ENCODE measurements around the gene TPMT.

Gene TPMT

GRCh38 chr6:18100296-18100695, 54.6 kb downstream of the TPMT start:
- H3K4ac ChIP-seq (ENCODE audit: low read depth, low read length): no peak overlapping the region
- no CpG with 5 or more reads among the region's 3 CpGs for WGBS (ENCODE audit: extremely low coverage, insufficient coverage, low lambda C conversion rate)
- H3K4me3 ChIP-seq (ENCODE audit: low read length): no peak overlapping the region
- no peak overlapping the region for H2BK120ac ChIP-seq (ENCODE audit: low read depth, low read length)
- no peak for DNase-seq
- no peaks in the 10 kb centered on the region for H3K27me3 ChIP-seq (ENCODE audit: insufficient read depth, low read length, poor library complexity)
- H2BK5ac ChIP-seq (ENCODE audit: low read length): no peak overlapping the region
- H4K8ac ChIP-seq (ENCODE audit: low read depth, low read length): no peak overlapping the region
- H3K56ac ChIP-seq (ENCODE audit: low read length): no peak overlapping the region
- H3K36me3 ChIP-seq (ENCODE audit: control insufficient read depth, insufficient read depth, low read length): no peaks in the 10 kb centered on the region
- H3K23ac ChIP-seq (ENCODE audit: low read length): no peak overlapping the region
- no peak overlapping the region for H2BK15ac ChIP-seq (replicated peaks; ENCODE audit: low read depth)
- no peaks in the 10 kb centered on the region for H3K4me1 ChIP-seq (ENCODE audit: control insufficient read depth, low read depth, low read length)
- no peak overlapping the region for H3K4me2 ChIP-seq (ENCODE audit: low read length)
- H3K79me1 ChIP-seq (ENCODE audit: low read length): no peaks in the 10 kb centered on the region
- no peak overlapping the region for H3K27ac ChIP-seq (ENCODE audit: low read depth, low read length)
- H4K5ac ChIP-seq (ENCODE audit: low read length): no peak overlapping the region
- H3K18ac ChIP-seq (ENCODE audit: low read length): no peak overlapping the region
- H2AK5ac ChIP-seq (ENCODE audit: low read length): no peak overlapping the region
- H3K79me2 ChIP-seq (ENCODE audit: control insufficient read depth, insufficient read depth, low read length): no peaks in the 10 kb centered on the region
- H3K9ac ChIP-seq (ENCODE audit: low read length): no peak overlapping the region

GRCh38 chr6:18099511-18099910, 55.4 kb downstream of the TPMT start:
- no peak for DNase-seq
- Histone ChIP-seq H3K23ac (ENCODE audit: low read length) (no peak overlapping the region), H2BK5ac (ENCODE audit: low read length) (no peak overlapping the region), H3K79me2 (ENCODE audit: control insufficient read depth, insufficient read depth, low read length) (no peaks in the 10 kb centered on the region), H4K5ac (ENCODE audit: low read length) (no peak overlapping the region), H3K4me2 (ENCODE audit: low read length) (no peak overlapping the region), H3K27ac (ENCODE audit: low read depth, low read length) (no peak overlapping the region), H3K4me1 (ENCODE audit: control insufficient read depth, low read depth, low read length) (no peaks in the 10 kb centered on the region), H3K27me3 (ENCODE audit: insufficient read depth, low read length, poor library complexity) (no peaks in the 10 kb centered on the region), H2AK5ac (ENCODE audit: low read length) (no peak overlapping the region), H3K4ac (ENCODE audit: low read depth, low read length) (no peak overlapping the region), H2BK15ac (replicated peaks; ENCODE audit: low read depth) (no peak overlapping the region), H2BK120ac (ENCODE audit: low read depth, low read length) (no peak overlapping the region), H3K9ac (ENCODE audit: low read length) (no peak overlapping the region), H3K36me3 (ENCODE audit: control insufficient read depth, insufficient read depth, low read length) (no peaks in the 10 kb centered on the region), H4K8ac (ENCODE audit: low read depth, low read length) (no peak overlapping the region), H3K56ac (ENCODE audit: low read length) (no peak overlapping the region), H3K79me1 (ENCODE audit: low read length) (no peaks in the 10 kb centered on the region), H3K18ac (ENCODE audit: low read length) (no peak overlapping the region), H3K4me3 (ENCODE audit: low read length) (no peak overlapping the region)
- no CpG with 5 or more reads among the region's 2 CpGs for WGBS (ENCODE audit: extremely low coverage, insufficient coverage, low lambda C conversion rate)

GRCh38 chr6:18096423-18096822, 58.5 kb downstream of the TPMT start:
- Histone ChIP-seq H3K36me3 (ENCODE audit: control insufficient read depth, insufficient read depth, low read length) (no peaks in the 10 kb centered on the region), H3K18ac (ENCODE audit: low read length) (no peak overlapping the region), H2BK5ac (ENCODE audit: low read length) (no peak overlapping the region), H3K79me2 (ENCODE audit: control insufficient read depth, insufficient read depth, low read length) (no peaks in the 10 kb centered on the region), H3K27me3 (ENCODE audit: insufficient read depth, low read length, poor library complexity) (no peaks in the 10 kb centered on the region), H2BK120ac (ENCODE audit: low read depth, low read length) (no peak overlapping the region), H3K23ac (ENCODE audit: low read length) (no peak overlapping the region), H3K9ac (ENCODE audit: low read length) (no peak overlapping the region), H3K27ac (ENCODE audit: low read depth, low read length) (no peak overlapping the region), H4K5ac (ENCODE audit: low read length) (no peak overlapping the region), H3K4me1 (ENCODE audit: control insufficient read depth, low read depth, low read length) (no peaks in the 10 kb centered on the region), H3K4me3 (ENCODE audit: low read length) (no peak overlapping the region), H2BK15ac (replicated peaks; ENCODE audit: low read depth) (no peak overlapping the region), H3K4me2 (ENCODE audit: low read length) (no peak overlapping the region), H3K56ac (ENCODE audit: low read length) (no peak overlapping the region), H3K79me1 (ENCODE audit: low read length) (no peaks in the 10 kb centered on the region), H4K8ac (ENCODE audit: low read depth, low read length) (no peak overlapping the region), H2AK5ac (ENCODE audit: low read length) (no peak overlapping the region), H3K4ac (ENCODE audit: low read depth, low read length) (no peak overlapping the region)
- no CpG with 5 or more reads among the region's 3 CpGs for WGBS (ENCODE audit: extremely low coverage, insufficient coverage, low lambda C conversion rate)
- DNase-seq: no peak

- Histone ChIP-seq H3K9ac (ENCODE audit: low read length) (no peak overlapping the region), H3K79me2 (ENCODE audit: control insufficient read depth, insufficient read depth, low read length) (no peaks in the 10 kb centered on the region), H3K79me1 (ENCODE audit: low read length) (no peaks in the 10 kb centered on the region), H2BK15ac (replicated peaks; ENCODE audit: low read depth) (no peak overlapping the region), H4K8ac (ENCODE audit: low read depth, low read length) (no peak overlapping the region), H3K27ac (ENCODE audit: low read depth, low read length) (no peak overlapping the region), H3K4me1 (ENCODE audit: control insufficient read depth, low read depth, low read length) (no peaks in the 10 kb centered on the region), H3K4ac (ENCODE audit: low read depth, low read length) (no peak overlapping the region), H3K23ac (ENCODE audit: low read length) (no peak overlapping the region), H2AK5ac (ENCODE audit: low read length) (no peak overlapping the region), H3K4me3 (ENCODE audit: low read length) (no peak overlapping the region), H3K36me3 (ENCODE audit: control insufficient read depth, insufficient read depth, low read length) (no peaks in the 10 kb centered on the region), H3K56ac (ENCODE audit: low read length) (no peak overlapping the region), H2BK120ac (ENCODE audit: low read depth, low read length) (no peak overlapping the region), H3K27me3 (ENCODE audit: insufficient read depth, low read length, poor library complexity) (no peaks in the 10 kb centered on the region), H2BK5ac (ENCODE audit: low read length) (no peak overlapping the region), H3K18ac (ENCODE audit: low read length) (no peak overlapping the region), H3K4me2 (ENCODE audit: low read length) (no peak overlapping the region), H4K5ac (ENCODE audit: low read length) (no peak overlapping the region)
- no peak for DNase-seq
- no CpG with 5 or more reads among the region's 1 CpG for WGBS (ENCODE audit: extremely low coverage, insufficient coverage, low lambda C conversion rate)
Observed at GRCh38 chr6:18091382-18091781, 63.5 kb downstream of the TPMT start.

GRCh38 chr6:18090349-18090786, 64.5 kb downstream of the TPMT start:
- H2BK15ac ChIP-seq (replicated peaks; ENCODE audit: low read depth): no peak overlapping the region
- H3K79me2 ChIP-seq (ENCODE audit: control insufficient read depth, insufficient read depth, low read length): no peaks in the 10 kb centered on the region
- no peak overlapping the region for H3K4me2 ChIP-seq (ENCODE audit: low read length)
- no peak overlapping the region for H2AK5ac ChIP-seq (ENCODE audit: low read length)
- H2BK120ac ChIP-seq (ENCODE audit: low read depth, low read length): no peak overlapping the region
- H3K27me3 ChIP-seq (ENCODE audit: insufficient read depth, low read length, poor library complexity): no peaks in the 10 kb centered on the region
- H3K4me1 ChIP-seq (ENCODE audit: control insufficient read depth, low read depth, low read length): no peaks in the 10 kb centered on the region
- no peak overlapping the region for H3K9ac ChIP-seq (ENCODE audit: low read length)
- no CpG with 5 or more reads among the region's 1 CpG for WGBS (ENCODE audit: extremely low coverage, insufficient coverage, low lambda C conversion rate)
- H3K18ac ChIP-seq (ENCODE audit: low read length): no peak overlapping the region
- no peak for DNase-seq
- no peak overlapping the region for H3K4me3 ChIP-seq (ENCODE audit: low read length)
- H3K23ac ChIP-seq (ENCODE audit: low read length): no peak overlapping the region
- H3K36me3 ChIP-seq (ENCODE audit: control insufficient read depth, insufficient read depth, low read length): no peaks in the 10 kb centered on the region
- H4K5ac ChIP-seq (ENCODE audit: low read length): no peak overlapping the region
- no peak overlapping the region for H3K56ac ChIP-seq (ENCODE audit: low read length)
- no peak overlapping the region for H4K8ac ChIP-seq (ENCODE audit: low read depth, low read length)
- no peak overlapping the region for H3K4ac ChIP-seq (ENCODE audit: low read depth, low read length)
- H3K79me1 ChIP-seq (ENCODE audit: low read length): no peaks in the 10 kb centered on the region
- no peak overlapping the region for H2BK5ac ChIP-seq (ENCODE audit: low read length)
- no peak overlapping the region for H3K27ac ChIP-seq (ENCODE audit: low read depth, low read length)

GRCh38 chr6:18088419-18089296, 66.2 kb downstream of the TPMT start:
- H2BK5ac ChIP-seq (ENCODE audit: low read length): no peak overlapping the region
- H3K79me2 ChIP-seq (ENCODE audit: control insufficient read depth, insufficient read depth, low read length): no peaks in the 10 kb centered on the region
- no peak overlapping the region for H3K23ac ChIP-seq (ENCODE audit: low read length)
- H3K9ac ChIP-seq (ENCODE audit: low read length): no peak overlapping the region
- H2BK120ac ChIP-seq (ENCODE audit: low read depth, low read length): no peak overlapping the region
- H3K4me3 ChIP-seq (ENCODE audit: low read length): no peak overlapping the region
- H3K27me3 ChIP-seq (ENCODE audit: insufficient read depth, low read length, poor library complexity): no peaks in the 10 kb centered on the region
- H4K8ac ChIP-seq (ENCODE audit: low read depth, low read length): no peak overlapping the region
- DNase-seq: no peak
- no peaks in the 10 kb centered on the region for H3K79me1 ChIP-seq (ENCODE audit: low read length)
- H3K27ac ChIP-seq (ENCODE audit: low read depth, low read length): no peak overlapping the region
- no CpG with 5 or more reads among the region's 5 CpGs for WGBS (ENCODE audit: extremely low coverage, insufficient coverage, low lambda C conversion rate)
- no peak overlapping the region for H3K18ac ChIP-seq (ENCODE audit: low read length)
- H2AK5ac ChIP-seq (ENCODE audit: low read length): no peak overlapping the region
- no peak overlapping the region for H3K56ac ChIP-seq (ENCODE audit: low read length)
- no peak overlapping the region for H3K4ac ChIP-seq (ENCODE audit: low read depth, low read length)
- no peak overlapping the region for H3K4me2 ChIP-seq (ENCODE audit: low read length)
- no peak overlapping the region for H4K5ac ChIP-seq (ENCODE audit: low read length)
- H3K36me3 ChIP-seq (ENCODE audit: control insufficient read depth, insufficient read depth, low read length): no peaks in the 10 kb centered on the region
- H3K4me1 ChIP-seq (ENCODE audit: control insufficient read depth, low read depth, low read length): no peaks in the 10 kb centered on the region
- H2BK15ac ChIP-seq (replicated peaks; ENCODE audit: low read depth): no peak overlapping the region
